ENCODE data around the gene DRC3.

DRC3 gene

GRCh38 chr17:18055597-18055996, 82.9 kb downstream of the DRC3 start:
- Histone ChIP-seq H3K4me2 (ENCODE audit: low read length) (no peak overlapping the region), H3K36me3 (ENCODE audit: control insufficient read depth, insufficient read depth, low read length) (no peaks in the 10 kb centered on the region), H2AFZ (no peak overlapping the region), H3K27ac (no peak overlapping the region), H3K9me3 (ENCODE audit: control insufficient read depth, low read length) (no peaks in the 10 kb centered on the region), H3K27me3 (ENCODE audit: control insufficient read depth, insufficient read depth, low read length) (no peaks in the 10 kb centered on the region), H3K9ac (no peak overlapping the region), H3K79me2 (no peaks in the 10 kb centered on the region), H3K4me3 (ENCODE audit: low read depth, low read length) (no peak overlapping the region), H3K4me1 (no peaks in the 10 kb centered on the region)
- TF ChIP-seq, protein P1, sequence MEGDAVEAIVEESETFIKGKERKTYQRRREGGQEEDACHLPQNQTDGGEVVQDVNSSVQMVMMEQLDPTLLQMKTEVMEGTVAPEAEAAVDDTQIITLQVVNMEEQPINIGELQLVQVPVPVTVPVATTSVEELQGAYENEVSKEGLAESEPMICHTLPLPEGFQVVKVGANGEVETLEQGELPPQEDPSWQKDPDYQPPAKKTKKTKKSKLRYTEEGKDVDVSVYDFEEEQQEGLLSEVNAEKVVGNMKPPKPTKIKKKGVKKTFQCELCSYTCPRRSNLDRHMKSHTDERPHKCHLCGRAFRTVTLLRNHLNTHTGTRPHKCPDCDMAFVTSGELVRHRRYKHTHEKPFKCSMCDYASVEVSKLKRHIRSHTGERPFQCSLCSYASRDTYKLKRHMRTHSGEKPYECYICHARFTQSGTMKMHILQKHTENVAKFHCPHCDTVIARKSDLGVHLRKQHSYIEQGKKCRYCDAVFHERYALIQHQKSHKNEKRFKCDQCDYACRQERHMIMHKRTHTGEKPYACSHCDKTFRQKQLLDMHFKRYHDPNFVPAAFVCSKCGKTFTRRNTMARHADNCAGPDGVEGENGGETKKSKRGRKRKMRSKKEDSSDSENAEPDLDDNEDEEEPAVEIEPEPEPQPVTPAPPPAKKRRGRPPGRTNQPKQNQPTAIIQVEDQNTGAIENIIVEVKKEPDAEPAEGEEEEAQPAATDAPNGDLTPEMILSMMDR (IDR thresholded peaks at IDR 0.05) = no peak

DNA sequence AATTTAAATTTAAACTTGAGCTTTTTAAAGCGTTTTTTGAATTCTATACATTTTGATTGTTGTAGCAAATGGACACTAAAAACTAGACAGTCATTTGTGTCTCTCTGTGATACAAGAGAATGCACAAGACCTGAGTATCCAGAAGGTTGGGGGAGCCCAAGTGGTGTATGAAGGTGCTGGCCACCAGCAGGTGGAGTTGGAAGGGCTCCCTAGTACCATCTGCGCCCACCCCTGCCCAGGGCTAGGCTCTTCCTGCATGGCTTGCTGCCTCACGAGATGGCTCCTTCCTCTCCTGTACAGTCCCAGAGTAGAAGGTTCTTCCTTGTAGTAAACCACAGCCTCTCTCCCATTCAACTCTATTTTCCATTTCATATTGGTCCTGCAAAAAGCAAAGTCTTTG, 83.6 kb downstream of the DRC3 start:
- Histone ChIP-seq H3K4me2 (ENCODE audit: low read length) (no peak overlapping the region), H3K27me3 (ENCODE audit: control insufficient read depth, insufficient read depth, low read length) (no peaks in the 10 kb centered on the region), H3K27ac (no peak overlapping the region), H2AFZ (no peak overlapping the region), H3K9ac (no peak overlapping the region), H3K79me2 (no peaks in the 10 kb centered on the region), H3K4me1 (peaks cover 2% of the 10 kb centered on the region), H3K4me3 (ENCODE audit: low read depth, low read length) (no peak overlapping the region), H3K36me3 (ENCODE audit: control insufficient read depth, insufficient read depth, low read length) (no peaks in the 10 kb centered on the region), H3K9me3 (ENCODE audit: control insufficient read depth, low read length) (no peaks in the 10 kb centered on the region)
- TF ChIP-seq, protein P1 (IDR thresholded peaks at IDR 0.05) = no peak

GRCh38 chr17:18059283-18059682, 86.6 kb downstream of the DRC3 start:
- peaks cover 8% of the 10 kb centered on the region for H3K4me1 ChIP-seq
- H3K36me3 ChIP-seq (ENCODE audit: control insufficient read depth, insufficient read depth, low read length) = no peaks in the 10 kb centered on the region
- no peak overlapping the region for H3K4me3 ChIP-seq (ENCODE audit: low read depth, low read length)

GRCh38 chr17:18064053-18064452, 91.4 kb downstream of the DRC3 start:
- H2AFZ ChIP-seq = no peak overlapping the region
- no peak overlapping the region for H3K4me2 ChIP-seq (ENCODE audit: low read length)
- H3K36me3 ChIP-seq (ENCODE audit: control insufficient read depth, insufficient read depth, low read length) = no peaks in the 10 kb centered on the region
- no peaks in the 10 kb centered on the region for H3K9me3 ChIP-seq (ENCODE audit: control insufficient read depth, low read length)
- H3K4me3 ChIP-seq (ENCODE audit: low read depth, low read length) = no peak overlapping the region
- no peak overlapping the region for H3K27ac ChIP-seq
- no peak overlapping the region for H3K9ac ChIP-seq
- H3K79me2 ChIP-seq = no peaks in the 10 kb centered on the region
- no peaks in the 10 kb centered on the region for H3K27me3 ChIP-seq (ENCODE audit: control insufficient read depth, insufficient read depth, low read length)
- TF ChIP-seq, protein P1 (IDR thresholded peaks at IDR 0.05) = no peak
- H3K4me1 ChIP-seq = peaks cover 8% of the 10 kb centered on the region

More at GRCh38 chr17:18059283-18059682, 86.6 kb downstream of the DRC3 start:
- Histone ChIP-seq H3K4me2 (ENCODE audit: low read length) (no peak overlapping the region), H3K27me3 (ENCODE audit: control insufficient read depth, insufficient read depth, low read length) (no peaks in the 10 kb centered on the region), H3K27ac (no peak overlapping the region), H3K79me2 (no peaks in the 10 kb centered on the region), H3K9ac (no peak overlapping the region), H2AFZ (no peak overlapping the region), H3K9me3 (ENCODE audit: control insufficient read depth, low read length) (no peaks in the 10 kb centered on the region)
- TF ChIP-seq, protein P1 (IDR thresholded peaks at IDR 0.05) = no peak

DNA sequence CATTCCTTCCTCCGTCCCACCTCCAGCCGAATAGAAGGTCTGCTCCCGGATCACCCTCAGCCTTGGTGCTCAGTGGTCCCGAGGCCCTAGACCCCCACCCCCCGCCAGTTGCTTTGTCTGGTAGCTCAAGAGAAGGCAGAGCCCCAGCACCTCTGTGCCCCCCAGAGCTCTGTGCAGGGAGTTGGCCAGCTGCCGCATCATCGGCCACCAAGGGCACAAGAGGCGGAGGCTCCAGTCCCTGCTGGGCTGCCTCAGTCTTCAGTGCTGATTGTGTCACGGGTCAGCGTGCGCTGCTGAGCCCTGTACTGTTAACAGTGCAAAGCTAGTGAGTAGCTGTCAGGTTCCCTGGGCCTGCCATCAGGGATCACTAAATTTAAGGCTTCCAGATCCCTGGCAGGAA, 92.9 kb downstream of the DRC3 start:
- Histone ChIP-seq H3K4me1 (peaks cover 8% of the 10 kb centered on the region), H3K79me2 (no peaks in the 10 kb centered on the region), H2AFZ (no peak overlapping the region), H3K27me3 (ENCODE audit: control insufficient read depth, insufficient read depth, low read length) (no peaks in the 10 kb centered on the region), H3K27ac (no peak overlapping the region), H3K36me3 (ENCODE audit: control insufficient read depth, insufficient read depth, low read length) (no peaks in the 10 kb centered on the region), H3K9me3 (ENCODE audit: control insufficient read depth, low read length) (no peaks in the 10 kb centered on the region), H3K9ac (no peak overlapping the region), H3K4me3 (ENCODE audit: low read depth, low read length) (no peak overlapping the region), H3K4me2 (ENCODE audit: low read length) (no peak overlapping the region)
- TF ChIP-seq, protein P1 (IDR thresholded peaks at IDR 0.05) = no peak

Data from parathyroid adenoma (tissue), 2 donors.